Measurements from ENCODE around the gene R3HCC1L. TPM values are rescaled to one million over a fixed set of nuclear protein-coding genes. Genes with fewer than 3 reads are reported as not detected.

The R3HCC1L gene
- total RNA-seq, 1 donor from 2014 or later = 7.7 TPM

DNA sequence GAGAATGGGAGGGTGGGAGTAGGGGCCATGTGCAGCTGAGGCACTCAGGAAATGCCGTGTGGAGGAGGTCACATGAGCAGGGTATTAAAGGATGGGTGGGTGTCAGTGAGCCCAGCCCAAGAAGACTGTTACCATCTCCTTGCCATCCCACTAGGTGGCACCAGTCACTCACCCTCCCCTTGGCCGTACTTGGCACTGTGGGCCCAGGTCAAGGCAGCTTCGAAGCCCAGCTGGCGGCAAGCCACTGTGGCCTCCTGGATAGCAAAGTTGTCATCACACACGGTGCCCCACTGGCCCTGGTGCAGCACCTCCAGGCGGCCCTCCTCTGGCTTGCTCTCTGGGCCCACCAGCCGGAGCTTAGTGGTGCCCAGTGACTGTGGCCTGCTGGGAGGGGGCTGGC, 128.1 kb downstream of the R3HCC1L start:
- ATAC-seq = peak; percentile 50

DNA sequence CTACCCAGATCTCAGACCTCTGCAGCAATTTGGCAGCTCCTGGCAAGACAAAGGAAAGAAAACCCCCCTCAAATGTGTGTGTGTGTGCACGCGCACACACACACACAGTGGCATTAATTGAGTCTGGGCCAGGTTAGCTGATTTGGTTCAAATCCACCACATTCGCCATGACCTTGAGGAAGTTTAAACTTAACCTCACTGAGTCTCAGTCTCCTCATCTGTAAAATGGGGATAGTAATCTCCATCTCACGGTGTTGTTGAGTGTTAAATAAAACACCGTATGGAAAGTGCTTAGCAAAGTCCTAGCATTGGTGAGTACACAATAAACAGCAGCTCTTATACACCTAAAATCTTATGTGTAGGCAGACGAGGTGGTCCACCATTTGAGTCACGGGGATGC, 128.6 kb downstream of the R3HCC1L start:
- ATAC-seq = no peak

DNA sequence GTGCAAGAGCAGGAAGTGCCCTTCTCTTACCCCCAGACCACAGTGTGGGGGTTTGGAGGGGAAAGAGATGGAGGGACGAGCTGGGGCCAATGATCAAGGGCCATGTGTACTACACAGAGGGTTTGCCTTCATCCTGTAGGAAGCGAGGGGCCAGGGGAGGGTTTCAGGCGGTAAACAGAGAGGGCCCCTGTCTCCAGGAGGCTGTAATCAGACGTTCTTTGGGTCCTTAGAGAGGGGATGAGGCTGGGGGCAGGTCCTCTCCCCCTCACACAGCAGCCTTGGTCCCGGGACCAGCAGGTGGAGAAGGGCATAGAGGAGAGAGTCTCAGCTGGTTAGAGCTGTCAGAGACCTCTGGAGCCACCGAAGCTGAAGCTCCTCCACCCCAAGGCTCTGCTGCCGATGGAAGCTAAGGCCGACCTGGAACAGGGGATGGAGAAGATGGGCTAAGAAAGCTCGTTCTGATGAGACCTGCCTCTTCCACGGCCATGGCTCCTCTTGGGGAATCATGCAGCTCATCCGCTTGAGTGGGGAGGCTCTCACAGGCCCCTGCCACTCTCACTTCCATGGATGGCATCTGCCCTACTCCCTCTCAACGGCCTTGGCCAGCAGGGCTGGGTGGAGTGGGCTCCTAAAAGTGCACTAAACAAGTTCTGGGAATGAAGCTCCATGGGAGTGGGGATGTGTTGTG, 130.1 kb downstream of the R3HCC1L start:
- no peak for ATAC-seq

DNA sequence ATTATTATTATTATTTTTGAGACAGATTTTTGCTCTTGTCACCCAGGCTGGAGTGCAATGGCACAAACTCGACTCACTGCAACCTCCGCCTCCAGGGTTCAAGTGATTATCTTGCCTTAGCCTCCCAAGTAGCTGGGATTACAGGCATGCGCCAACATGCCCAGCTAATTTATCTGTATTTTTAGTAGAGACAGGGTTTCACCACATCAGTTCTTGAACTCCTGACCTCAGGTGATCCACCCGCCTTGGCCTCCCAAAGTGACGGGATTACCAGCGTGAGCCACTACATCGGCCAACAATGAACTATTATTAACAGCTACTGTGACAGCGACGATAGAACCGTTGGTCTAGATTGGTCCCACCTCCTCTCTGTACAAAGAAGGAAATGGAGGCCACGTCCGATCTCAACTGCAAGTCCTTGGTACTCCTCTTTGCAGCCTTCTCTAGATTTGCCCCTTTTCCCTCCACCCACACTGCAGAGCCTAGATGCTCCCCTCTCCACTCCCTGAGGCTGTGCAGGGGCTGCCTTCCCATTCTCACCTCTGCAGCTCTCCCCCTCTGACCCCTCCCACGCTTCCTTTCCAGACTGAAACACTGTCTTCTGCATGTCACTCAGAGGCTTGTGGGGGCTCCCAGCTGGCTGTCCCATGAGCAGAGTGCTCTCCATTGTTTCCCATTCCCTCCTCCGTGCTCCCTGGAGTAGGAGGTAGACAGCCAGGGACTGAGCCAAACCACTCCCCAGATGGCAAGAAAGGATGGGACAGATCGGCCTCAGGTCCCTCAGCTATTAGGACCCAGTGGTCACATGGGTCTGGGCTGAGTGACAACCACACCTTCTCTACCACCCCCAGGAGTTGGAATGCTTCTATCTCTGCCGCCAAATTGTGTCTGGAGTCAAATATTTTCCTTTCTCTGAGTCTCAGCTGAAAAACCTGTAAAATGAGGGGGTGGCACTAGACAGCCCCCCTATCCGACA, 131.2 kb downstream of the R3HCC1L start:
- no peak for ATAC-seq

DNA sequence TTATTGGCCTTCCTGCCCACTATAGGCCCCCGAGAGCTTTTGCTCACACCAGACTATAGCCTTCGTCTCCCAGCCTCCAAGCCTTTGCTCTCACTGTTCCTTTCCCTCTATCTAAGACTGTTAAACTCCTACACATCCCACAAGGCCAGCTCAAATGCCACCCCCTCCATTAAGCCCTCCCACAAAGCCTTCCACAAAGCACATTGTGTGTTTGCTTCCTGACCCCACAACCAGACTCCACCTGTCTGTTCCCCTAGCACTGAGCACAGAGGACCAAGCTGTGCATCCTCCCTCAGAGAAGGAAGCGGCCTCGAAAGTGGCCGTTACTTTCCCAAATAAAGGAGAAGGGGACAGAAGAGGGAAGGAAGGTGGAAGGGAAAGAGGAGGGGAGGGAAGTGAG, 132.2 kb downstream of the R3HCC1L start:
- ATAC-seq = no peak

DNA sequence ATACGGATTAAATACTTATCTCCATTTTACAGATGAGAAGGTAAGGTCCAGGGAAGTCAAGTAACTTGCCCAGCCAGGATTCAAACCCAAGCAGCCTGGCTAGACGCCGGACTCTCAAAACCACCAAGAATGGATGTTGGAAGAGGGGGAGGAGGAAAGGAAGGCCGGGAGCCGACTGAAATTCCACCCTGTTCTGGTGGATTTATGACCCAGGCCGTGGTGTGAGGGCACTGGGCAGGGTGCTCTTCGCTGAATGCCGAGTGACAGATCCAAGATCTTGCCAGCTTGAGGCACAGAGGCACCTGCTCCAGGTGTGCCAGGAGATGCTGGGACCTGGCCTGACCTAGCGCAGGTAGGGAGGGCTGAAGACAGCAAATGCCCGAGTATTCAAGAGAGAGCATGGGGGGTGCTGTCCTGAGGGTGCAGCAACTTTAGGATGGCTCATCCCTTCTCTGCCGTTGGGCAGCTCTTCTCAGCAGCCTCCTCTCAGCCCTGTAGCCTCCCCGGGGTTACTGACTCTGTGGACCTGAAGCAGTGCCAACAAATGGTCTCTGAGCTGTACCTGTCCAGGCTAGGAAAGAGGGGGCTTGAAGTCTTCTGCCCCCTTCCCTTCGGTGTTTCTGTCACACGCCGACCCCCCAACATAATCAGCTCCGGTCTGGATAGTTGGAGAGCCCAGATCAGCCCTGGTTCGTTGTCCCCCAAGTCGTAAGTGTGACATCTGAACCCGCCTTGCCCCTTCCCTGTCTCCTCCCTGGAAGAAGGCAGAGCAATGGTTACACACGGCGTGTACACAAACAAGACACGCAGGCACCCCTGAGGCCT, 132.8 kb downstream of the R3HCC1L start:
- no peak for ATAC-seq

DNA sequence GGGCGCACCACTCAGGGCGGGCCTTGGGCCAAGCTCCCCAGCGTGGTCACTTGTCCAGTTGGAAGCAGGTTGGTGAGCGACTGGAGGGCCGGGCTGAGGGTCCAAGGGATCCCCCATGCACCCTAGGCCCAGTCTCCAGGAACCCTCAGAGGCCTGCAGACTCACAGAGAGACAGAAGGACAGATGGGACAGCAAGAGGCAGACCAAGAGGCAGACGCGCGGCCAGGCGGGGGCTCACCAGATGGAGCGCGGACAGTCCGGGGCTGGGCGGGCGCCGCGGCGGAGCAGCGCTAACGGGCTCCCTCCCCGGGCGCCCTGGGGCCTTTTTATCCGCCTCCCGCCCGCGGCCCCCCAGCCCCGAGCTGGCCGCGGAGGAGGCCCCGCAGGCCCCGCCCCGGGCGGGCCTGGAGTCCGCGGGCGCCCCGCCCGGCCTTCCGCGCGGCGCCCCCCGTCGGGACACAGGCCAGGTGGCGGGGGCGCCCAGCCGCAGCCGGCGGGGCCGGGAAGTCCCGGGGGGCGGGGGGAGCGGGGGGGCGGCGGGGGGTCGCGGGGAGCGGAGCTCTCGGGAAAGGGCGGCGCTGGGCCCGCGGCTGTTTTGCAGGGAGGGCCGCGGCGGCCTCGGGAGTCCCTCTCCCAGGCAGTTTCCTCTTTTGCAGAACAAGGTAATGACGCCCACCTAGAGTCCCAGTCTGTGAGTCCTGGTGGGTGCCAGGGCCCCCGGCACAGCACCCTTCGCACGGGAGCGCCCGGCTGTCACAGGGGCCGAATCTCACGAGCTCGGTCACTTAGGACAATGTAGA, 133.6 kb downstream of the R3HCC1L start, which contains the start of gene LOXL4:
LOXL4 (minus strand) TSS at position 301 of the 800 bp plus-strand sequence. CDS start 5,175 bp downstream, outside the sequence.
- ATAC-seq = no peak

DNA sequence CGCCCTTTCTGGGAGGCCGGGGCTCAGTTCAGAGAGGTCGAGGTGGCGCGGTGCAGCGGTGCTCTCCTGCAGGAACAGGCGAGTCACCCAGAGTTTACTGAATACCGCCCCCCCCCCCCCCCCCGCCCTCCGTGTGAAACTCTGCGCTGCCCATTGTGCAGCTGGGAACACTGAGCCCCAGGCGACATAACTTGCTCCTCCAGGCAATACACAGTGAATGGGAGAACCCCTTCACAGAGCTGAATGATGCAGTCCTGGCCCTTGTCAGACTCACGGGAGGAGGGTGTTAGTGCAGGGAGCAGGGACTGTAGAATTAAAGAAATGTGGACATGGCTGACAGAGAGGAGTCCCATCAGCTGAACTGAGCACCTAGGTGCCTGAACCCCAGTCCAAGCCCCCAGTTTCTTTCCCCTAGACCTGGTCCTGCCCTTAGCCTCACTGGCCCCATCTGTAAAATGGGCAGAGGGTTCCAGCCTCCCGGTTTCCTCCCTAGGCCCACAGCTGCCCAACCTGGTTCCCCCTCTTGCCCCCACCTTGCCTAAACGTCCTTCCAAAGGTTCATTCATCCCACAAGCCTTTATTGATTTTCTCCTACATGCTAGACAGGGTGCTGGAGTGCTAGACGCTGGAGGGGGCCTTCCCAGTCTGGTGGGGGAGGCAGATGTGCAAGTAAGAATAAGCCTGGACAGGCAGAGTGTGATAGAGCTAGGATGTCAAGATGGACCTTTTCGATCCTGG, 134.4 kb downstream of the R3HCC1L start:
- no peak for ATAC-seq

DNA sequence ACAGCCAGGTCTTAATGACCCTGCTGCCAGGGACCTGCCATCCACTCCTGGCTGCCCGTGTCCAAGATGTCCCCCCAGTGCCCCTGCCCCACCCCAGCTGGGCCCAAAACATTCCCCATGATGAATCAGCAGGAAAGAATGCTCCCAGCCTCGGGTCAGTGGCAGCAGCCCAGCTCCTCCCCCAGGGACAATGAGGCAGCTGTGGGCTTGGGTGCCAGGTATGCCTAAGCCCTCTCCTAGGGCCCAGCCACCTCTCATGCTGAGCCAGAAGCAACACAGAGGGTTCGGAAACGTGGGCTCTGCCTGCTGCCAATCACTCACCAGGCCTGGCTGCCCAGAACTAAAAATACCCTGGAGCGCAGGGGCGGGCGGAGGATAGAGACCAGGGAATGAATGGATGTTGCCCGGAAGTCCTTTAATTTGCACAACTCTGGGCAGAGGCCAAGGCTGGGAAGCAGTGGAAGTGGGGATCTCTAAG, 135.0 kb downstream of the R3HCC1L start:
- ATAC-seq = peak; percentile 61

DNA sequence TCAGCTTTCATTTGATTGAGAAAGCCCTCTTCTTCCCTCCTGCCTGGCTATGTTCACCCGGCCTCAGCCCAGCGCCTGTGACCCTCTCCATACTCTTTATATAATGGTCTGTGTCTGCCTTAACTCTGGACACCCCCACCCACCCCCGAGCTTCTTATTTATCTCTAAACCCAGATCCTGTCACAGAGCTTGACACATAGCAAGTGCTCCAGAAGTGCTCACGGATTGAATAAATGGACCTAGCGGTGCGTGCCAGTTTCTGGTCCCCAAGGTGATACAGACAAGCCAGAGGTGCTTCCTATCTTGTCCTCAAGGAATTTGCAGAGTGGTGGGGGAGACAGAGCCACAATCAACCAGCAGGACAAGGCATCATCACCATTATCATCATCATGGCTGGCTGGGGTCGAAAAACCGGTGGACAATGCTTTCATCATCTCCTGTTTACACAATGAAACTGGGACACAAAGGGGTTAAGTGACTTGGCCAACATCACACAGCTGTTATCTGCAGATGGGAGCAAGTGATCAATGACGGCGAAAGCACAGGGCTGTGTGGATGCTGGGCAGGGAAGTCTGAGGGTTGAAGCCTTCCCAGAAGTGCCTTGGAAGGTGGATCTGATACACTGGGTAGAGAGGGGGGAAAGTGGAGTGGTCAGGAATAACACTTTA, 135.8 kb downstream of the R3HCC1L start:
- ATAC-seq = no peak

DNA sequence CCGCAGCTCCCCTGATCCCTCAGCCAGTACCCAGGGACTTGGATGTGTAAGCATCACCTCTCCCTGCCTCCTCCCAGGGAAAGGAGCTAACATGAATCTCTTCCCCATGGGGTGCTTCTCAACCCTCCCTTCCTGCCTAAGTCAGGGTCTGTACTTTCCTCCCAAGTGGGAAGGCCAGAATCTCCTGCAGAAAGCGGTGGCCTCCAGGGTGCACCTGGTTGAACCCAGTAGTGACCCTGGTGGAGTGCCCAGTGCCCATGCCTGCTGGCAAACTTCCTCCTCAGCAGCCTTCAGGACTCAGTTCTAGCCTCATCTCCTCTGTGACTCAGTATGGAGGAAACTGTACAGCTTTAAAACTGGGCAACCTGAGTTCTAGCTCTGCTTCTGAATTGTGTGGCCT, 136.3 kb downstream of the R3HCC1L start:
- ATAC-seq = no peak

DNA sequence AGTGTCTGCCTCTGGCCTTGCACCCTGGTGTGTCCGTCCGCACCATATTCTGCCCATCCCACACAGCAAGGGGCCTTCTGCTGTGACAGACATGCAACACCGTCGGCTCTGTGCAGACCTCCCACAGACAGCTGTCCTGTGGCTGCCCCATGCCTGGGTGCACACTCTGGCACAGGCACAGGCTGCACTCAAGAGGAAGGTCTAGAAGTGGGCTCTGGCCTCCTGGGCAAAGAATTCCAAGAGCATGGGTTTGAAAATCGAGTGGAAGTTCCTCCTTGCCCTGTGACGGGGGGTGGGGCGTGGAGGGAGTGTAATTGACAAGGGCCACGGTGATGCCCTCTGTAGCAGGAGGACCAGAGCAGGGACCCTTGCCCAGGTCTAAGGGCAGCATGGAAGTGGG, 137.8 kb downstream of the R3HCC1L start:
- ATAC-seq = no peak

DNA sequence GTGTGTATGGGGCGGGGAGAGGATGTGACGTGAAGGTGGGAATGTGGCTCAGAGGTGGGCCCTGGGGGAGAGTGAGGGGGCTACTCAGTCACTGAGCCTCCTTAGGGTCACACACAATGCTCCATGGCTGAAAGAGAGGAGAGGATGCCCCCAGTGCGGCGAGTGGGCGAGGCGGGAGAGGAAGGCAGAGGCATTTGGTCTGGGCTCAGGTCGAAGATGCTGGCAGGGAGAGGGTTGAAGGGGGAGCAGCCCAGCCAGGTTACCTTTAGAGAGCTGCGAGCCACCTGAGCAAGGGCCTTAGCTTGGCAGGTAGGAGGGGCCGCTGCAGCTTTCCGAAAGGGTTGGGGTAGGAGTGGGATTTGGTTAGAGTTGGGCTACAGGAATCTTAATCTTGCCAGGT, 138.2 kb downstream of the R3HCC1L start:
- ATAC-seq = no peak

DNA sequence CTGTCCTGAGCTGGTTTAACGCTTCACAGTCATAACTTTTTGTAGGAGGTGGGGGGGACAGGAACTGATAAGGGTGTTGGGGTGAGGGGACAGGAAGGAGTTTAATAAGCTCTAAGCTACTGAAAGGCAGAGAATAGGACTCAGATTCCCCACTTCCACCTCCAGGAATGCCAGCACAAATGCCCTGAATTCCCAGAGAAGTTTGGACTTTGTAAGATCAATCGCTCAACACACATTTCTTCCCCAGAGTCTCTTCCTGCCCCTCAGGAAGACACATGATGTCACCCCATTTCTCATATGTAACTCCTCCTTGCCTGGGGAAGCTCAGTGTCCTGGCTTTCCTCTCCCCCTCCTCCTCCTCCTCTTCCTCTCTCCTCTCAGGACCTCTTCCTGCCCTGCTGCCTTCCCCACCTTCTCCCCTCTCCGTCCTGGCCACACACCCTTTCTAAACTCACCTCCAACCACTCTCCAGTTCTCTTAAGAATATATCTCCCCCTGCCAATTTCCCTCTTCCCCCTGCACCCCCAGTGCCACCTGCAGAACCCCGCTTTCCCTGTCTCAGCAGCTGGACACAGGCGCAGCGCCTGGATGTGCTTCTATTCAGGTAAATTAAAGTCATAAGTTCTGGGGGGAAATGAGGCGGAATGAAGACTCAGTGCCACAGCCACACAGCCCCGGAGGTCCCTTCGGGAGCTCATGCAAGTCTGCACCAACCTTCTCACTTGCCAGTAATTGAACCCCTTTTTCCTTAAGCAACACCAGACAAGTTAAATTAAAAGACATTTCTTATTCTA, 138.8 kb downstream of the R3HCC1L start:
- no peak for ATAC-seq

DNA sequence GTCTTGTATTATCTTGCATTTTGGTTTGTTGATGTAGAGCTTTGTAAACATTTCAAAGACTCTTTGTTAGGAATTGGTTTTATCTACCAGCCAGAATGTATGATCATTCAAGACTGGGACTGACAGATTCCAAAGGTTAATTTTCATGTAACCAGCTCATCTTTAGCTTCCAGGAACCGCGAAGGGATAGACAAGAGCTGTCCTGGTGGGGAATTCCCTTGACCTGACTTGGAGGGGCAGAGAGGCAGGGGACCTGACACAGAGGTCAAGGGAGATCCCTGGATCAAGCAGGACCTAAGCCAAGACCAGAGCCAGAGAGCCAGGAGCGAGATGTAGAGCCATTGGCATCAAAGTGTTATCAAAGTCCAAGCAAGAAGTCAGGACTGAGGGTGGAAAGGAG, 140.1 kb downstream of the R3HCC1L start:
- no peak for ATAC-seq

DNA sequence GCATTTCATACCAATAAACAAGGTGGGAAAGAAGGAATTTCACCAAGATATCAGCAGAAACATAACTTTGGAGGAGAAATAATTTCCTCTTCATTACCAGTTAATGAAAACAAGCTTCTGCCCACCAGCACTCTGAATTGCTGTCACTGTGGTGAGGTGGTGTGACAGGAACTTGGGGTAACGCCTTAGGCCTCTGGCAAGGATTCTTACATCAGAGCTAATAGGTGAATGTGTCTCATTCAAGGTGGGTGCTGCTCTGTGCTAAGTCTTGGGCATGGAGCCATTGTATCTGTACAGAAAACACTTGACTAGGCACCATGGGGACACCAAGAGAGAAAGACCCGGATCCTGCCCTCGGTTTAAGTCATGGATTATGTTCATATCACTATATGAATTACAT, 141.9 kb downstream of the R3HCC1L start:
- ATAC-seq = no peak

DNA sequence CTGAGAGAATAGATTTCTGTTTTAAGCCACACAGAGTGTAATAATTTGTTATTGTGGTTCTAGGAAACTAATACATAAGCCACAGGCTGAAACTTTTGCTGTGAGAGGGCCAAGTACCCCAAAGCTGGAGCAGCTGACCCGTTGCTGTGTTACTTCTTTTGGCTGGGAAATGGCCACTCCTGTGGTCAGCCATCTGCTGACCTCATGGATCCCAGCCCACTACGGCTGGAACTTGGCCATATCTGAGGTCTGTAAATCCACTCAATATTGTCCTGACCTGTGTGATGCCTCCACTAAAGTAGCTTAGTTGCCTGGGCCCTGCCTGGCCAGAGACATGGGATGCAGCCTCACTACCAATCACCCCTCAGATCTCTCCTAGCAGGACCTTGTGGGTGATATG, 151.0 kb downstream of the R3HCC1L start:
- no peak for ATAC-seq

DNA sequence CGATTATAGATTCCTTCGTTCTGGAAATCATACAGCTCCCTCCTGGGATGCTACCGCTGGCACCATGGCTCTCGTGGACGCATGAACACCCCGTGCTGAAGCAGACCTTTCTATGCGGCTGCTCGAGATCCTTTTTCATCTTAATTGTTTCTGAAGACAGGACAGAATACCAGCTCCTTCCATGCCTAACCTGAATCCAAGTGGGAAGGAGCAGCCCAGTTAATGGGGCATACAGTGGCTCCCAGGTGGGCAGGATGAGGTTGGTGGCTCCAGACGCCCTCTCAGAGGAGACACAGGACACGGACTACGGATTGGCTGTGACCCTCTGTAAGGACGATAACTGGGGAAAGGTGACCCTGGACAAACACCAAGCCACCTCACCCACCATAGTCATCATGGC, 152.0 kb downstream of the R3HCC1L start:
- ATAC-seq = no peak

DNA sequence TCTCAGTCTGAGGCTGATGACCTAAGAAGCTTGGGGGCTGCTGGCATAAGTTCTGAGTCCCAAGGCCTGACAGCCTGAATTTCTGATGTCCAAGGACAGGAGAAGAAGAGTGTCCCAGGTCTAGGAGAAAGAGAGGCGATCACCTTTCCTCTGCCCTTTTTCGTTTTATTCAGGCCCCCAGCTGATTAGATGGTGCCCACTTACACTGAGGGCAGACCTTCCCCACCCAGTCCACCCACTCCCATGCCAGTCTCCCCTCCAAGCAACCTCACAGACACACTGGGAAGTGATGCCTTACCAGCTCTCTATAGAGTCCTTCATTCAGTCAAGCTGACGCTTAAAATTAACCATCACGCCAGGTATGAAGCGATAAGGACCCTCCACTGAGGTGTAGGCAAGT, 152.9 kb downstream of the R3HCC1L start:
- no peak for ATAC-seq

DNA sequence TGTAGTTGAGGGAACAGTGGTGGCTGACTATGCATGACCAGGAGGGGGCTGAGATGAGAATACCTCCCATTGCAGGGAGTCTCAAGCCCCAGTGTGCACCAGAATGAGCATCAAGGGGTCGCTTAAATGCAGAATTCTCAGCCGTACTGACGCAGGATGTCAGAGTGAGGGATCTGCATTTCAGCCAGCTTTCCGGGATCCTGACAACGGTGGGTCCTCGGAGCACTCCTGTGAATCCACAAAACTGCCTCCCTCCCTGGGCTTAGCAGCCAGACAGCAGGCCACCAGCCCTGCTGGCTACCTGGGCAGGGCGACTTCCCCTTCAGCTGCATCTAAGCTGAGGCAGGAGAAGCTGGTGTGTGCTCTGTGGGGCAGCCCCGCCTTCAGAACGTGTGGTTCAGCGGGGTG, 155.3 kb downstream of the R3HCC1L start:
- no peak for ATAC-seq
